GM12878 (cell line): Measurements from ENCODE around the gene DDX10. TPM values are rescaled to one million over a fixed set of nuclear protein-coding genes. Genes with fewer than 3 reads are reported as not detected.

Experiments used
- ATAC-seq: fragments of 200-7000 bp; cut with Tn5 transposase; 3 replicates; pipeline ENCODE4 v1.9.1; 2020; ENCODE audit warnings: mild to moderate bottlenecking, moderate library complexity
- BruUV-seq: library from RNA; stranded (reverse); fragments of 400-500 nt; replicated peaks from 2 replicates; lab custom pipeline; 2021; lab: Mats Ljungman, UMichigan
- CTCF ChIA-PET: fragments of 300-600 bp; sonication (Branson Sonifier 250); formaldehyde crosslinking; extraction: SDS; loops from one replicate; lab custom pipeline; 2021; ENCODE audit warnings: inconsistent platforms; lab: Yijun Ruan, JAX
- POLR2A ChIA-PET: fragments of 350-600 bp; formaldehyde crosslinking; extraction: SDS; loops from one replicate; lab custom pipeline; 2021; ENCODE audit warnings: inconsistent platforms; lab: Charles Lee
- RAD21 ChIA-PET: fragments of 300-600 bp; sonication (Branson Sonifier 250); formaldehyde crosslinking; loops from one replicate; lab custom pipeline; 2023; ENCODE audit warnings: antibody characterized with exemption; ENCODE audit not compliant: unreplicated experiment; lab: Charles Lee
- SMC1A ChIA-PET: fragments of 300-600 bp; sonication (Branson Sonifier 250); formaldehyde crosslinking; loops from one replicate; lab custom pipeline; 2023; ENCODE audit not compliant: unreplicated experiment, uncharacterized antibody; lab: Charles Lee
- DNase-seq: peaks from one replicate; pipeline ENCODE4 v3.0.0-alpha.2; 2011; ENCODE audit warnings: low read depth, low spot score
- FAIRE-seq: peaks from 3 replicates; lab custom pipeline; 2011; peaks lifted over from hg19 to GRCh38; lab: Jason Lieb, UNC
- H2AFZ ChIP-seq: 2 replicates; pipeline ENCODE4 v1.6.0; 2011; ENCODE audit warnings: low read depth, low read length, control low read depth; ENCODE audit not compliant: control insufficient read depth
- H3K27ac ChIP-seq: 2 replicates; pipeline ENCODE4 v1.5.1; 2011; ENCODE audit warnings: control low read depth; ENCODE audit not compliant: control insufficient read depth, insufficient read depth
- H3K27me3 ChIP-seq, 2 experiments: replicated peaks in 1 of 2; 2 replicates each; pipeline versions ENCODE4 v1.6.0 to v1.6.1; 2011; ENCODE audit warnings: low read length in 1 of 2; ENCODE audit not compliant: control insufficient read depth in 2 of 2, insufficient read depth in 2 of 2
- H3K36me3 ChIP-seq, 2 experiments: 2 replicates each; pipeline ENCODE4 v1.5.1; 2011; ENCODE audit warnings: low read length in 1 of 2; ENCODE audit not compliant: control insufficient read depth in 2 of 2, insufficient read depth in 2 of 2
- H3K4me1 ChIP-seq: 2 replicates; pipeline ENCODE4 v1.6.1; 2011; ENCODE audit warnings: mild to moderate bottlenecking, low read length, moderate library complexity, mixed read lengths; ENCODE audit not compliant: control insufficient read depth, insufficient read depth
- H3K4me2 ChIP-seq: 2 replicates; pipeline ENCODE4 v1.6.0; 2011; ENCODE audit warnings: control low read depth; ENCODE audit not compliant: control insufficient read depth, insufficient read depth
- H3K4me3 ChIP-seq: fragments of 200-600 bp; sonication (generic); 2 replicates; pipeline ENCODE4 v1.5.1; 2016
- H3K79me2 ChIP-seq: 2 replicates; pipeline ENCODE4 v1.6.0; 2011; ENCODE audit warnings: low read length; ENCODE audit not compliant: control insufficient read depth, insufficient read depth
- H3K9ac ChIP-seq: 2 replicates; pipeline ENCODE4 v1.8.0; 2011; ENCODE audit warnings: low read length, control low read depth, mixed read lengths; ENCODE audit not compliant: control insufficient read depth, insufficient read depth
- H3K9me3 ChIP-seq: replicated peaks from 3 replicates; pipeline ENCODE4 v1.5.1; 2011; ENCODE audit warnings: mild to moderate bottlenecking, low read length; ENCODE audit not compliant: control insufficient read depth, insufficient read depth
- H4K20me1 ChIP-seq: 2 replicates; pipeline ENCODE4 v1.6.0; 2011; ENCODE audit not compliant: control insufficient read depth, insufficient read depth
- CBFB ChIP-seq: IDR thresholded peaks from 2 replicates; pipeline ENCODE4 v1.6.1; 2016; ENCODE audit warnings: antibody characterized with exemption, low read depth
- HDGF ChIP-seq: fragments of 450-650 bp; IDR thresholded peaks from 2 replicates; pipeline ENCODE4 v1.6.1; 2016; ENCODE audit warnings: antibody characterized with exemption
- LARP7 ChIP-seq: fragments of 450-650 bp; IDR thresholded peaks from 2 replicates; pipeline ENCODE4 v1.6.1; 2017; ENCODE audit warnings: mild to moderate bottlenecking
- RELA ChIP-seq: fragments of 450-650 bp; IDR thresholded peaks from 2 replicates; pipeline ENCODE4 v1.8.0; 2014; ENCODE audit warnings: borderline replicate concordance; ENCODE audit not compliant: partially characterized antibody
- SP1 ChIP-seq: IDR thresholded peaks from one replicate; pipeline ENCODE4 v1.6.1; 2011; ENCODE audit warnings: low read depth, low read length
- STAT1 ChIP-seq: fragments of 450-650 bp; conservative IDR thresholded peaks from 2 replicates; pipeline ENCODE4 v1.6.1; 2014; ENCODE audit warnings: antibody characterized with exemption, mild to moderate bottlenecking
- SUPT20H ChIP-seq: IDR thresholded peaks from 2 replicates; pipeline ENCODE4 v1.6.1; 2011; ENCODE audit warnings: low read depth, mild to moderate bottlenecking, low read length, moderate library complexity, borderline replicate concordance; ENCODE audit not compliant: control insufficient read depth
- ZNF384 ChIP-seq: IDR thresholded peaks from 2 replicates; pipeline ENCODE4 v1.6.1; 2012; ENCODE audit warnings: low read depth, mild to moderate bottlenecking, low read length, improper control_type of control experiment, borderline replicate concordance
- ZNF687 ChIP-seq: fragments of 450-650 bp; IDR thresholded peaks from 2 replicates; pipeline ENCODE4 v1.6.1; 2017; ENCODE audit warnings: mild to moderate bottlenecking, moderate library complexity
- WGBS: methylation state at CpG from one replicate; pipeline ENCODE4 v1.1.6; 2016; ENCODE audit warnings: low lambda C conversion rate; ENCODE audit not compliant: insufficient replicate concordance, insufficient coverage; ENCODE audit errors: missing lambda C conversion rate; 5-methylcytosine and 5-hydroxymethylcytosine counted together
- in situ Hi-C: fragments of 300-500 bp; cut with MboI; formaldehyde crosslinking; loops from 9 replicates; pipeline ENCODE4 v1.14.3; 2018; ENCODE audit warnings: mixed read lengths
- intact Hi-C: fragments of 100-400 bp; cut with micrococcal nuclease; formaldehyde crosslinking; loops from one replicate; pipeline ENCODE4 v1.14.2; 2022; ENCODE audit not compliant: unreplicated experiment
- polyA plus RNA-seq, 11 experiments: library from polyadenylated mRNA; depleted of rRNA in 4 of 11; unstranded in 6 of 11; stranded (reverse) in 5 of 11; fragments of >200 nt; fragmentation: Nextera tagmentation in 4 of 11; fragmentation: Illumina TruSeq in 1 of 11; extraction: Ambion mirVana in 4 of 11; extraction: Trizol in 1 of 11; gene quantifications; 1 replicate in 1 of 11; 2 replicates in 10 of 11; pipeline versions ENCODE4 v1.2.1 to v1.2.3, GENCODE V29; 2011 to 2016; ENCODE audit warnings: inconsistent platforms in 2 of 11, missing spikeins in 2 of 11, low read depth in 1 of 11
- total RNA-seq, 4 experiments: library from RNA; depleted of rRNA in 3 of 4; stranded (reverse); fragments of >200 nt in 3 of 4; fragmentation: Illumina TruSeq in 1 of 4; extraction: Trizol in 1 of 4; gene quantifications; 2 replicates each; pipeline versions ENCODE4 v1.2.1 to v1.2.3, GENCODE V29; 2013 to 2021

DDX10 gene
- total and polyA plus RNA-seq, 10 of the 15 experiments (the other 5 are each of a cell fraction or from before 2014, with no cell fraction given) = 20.9 to 51.5 (median 31.9) TPM

GRCh38 chr11:108959874-108960273 is 295.0 kb downstream of the DDX10 start:
- Histone ChIP-seq H3K9ac (no peak overlapping the region), H3K4me1 (no peaks in the 10 kb centered on the region), H3K4me2 (no peak overlapping the region), H3K4me3 (no peak overlapping the region), H2AFZ (no peak overlapping the region), H3K27ac (no peak overlapping the region), H3K79me2 (no peaks in the 10 kb centered on the region), H3K27me3 (no peaks in the 10 kb centered on the region), H3K36me3 (no peaks in the 10 kb centered on the region), H4K20me1 (no peaks in the 10 kb centered on the region), H3K9me3 (no peaks in the 10 kb centered on the region)
- no peak for ATAC-seq
- BruUV-seq = no TSS peak
- WGBS = 83% methylated on average over 3 of the region's 3 CpGs
- TF ChIP-seq ZNF687 (no peak), SP1 (no peak), LARP7 (no peak), HDGF (no peak), STAT1 (no peak), RELA (no peak), ZNF384 (no peak), CBFB (no peak), SUPT20H (no peak)
- intact Hi-C loops (no loop called here), in situ Hi-C loops (no loop called here)
- CTCF ChIA-PET = no interaction called here
- no peak for DNase-seq
- SMC1A ChIA-PET = no interaction called here
- POLR2A ChIA-PET = no interaction called here
- FAIRE-seq = no peak
- RAD21 ChIA-PET = interaction anchor here (0.9 kb wide), 1 partner anchor 244 kb away, joined by 3 read pairs; no protein-coding TSS in a partner anchor
